Measurements from ENCODE around the gene FOXJ1. TPM values are rescaled to one million over a fixed set of nuclear protein-coding genes. Genes with fewer than 3 reads are reported as not detected.

The FOXJ1 gene
- total and polyA plus RNA-seq, 2 of the 13 experiments (the other 11 are each of a cell fraction or from before 2014, with no cell fraction given), result 0.98 to 1.6 TPM

DNA sequence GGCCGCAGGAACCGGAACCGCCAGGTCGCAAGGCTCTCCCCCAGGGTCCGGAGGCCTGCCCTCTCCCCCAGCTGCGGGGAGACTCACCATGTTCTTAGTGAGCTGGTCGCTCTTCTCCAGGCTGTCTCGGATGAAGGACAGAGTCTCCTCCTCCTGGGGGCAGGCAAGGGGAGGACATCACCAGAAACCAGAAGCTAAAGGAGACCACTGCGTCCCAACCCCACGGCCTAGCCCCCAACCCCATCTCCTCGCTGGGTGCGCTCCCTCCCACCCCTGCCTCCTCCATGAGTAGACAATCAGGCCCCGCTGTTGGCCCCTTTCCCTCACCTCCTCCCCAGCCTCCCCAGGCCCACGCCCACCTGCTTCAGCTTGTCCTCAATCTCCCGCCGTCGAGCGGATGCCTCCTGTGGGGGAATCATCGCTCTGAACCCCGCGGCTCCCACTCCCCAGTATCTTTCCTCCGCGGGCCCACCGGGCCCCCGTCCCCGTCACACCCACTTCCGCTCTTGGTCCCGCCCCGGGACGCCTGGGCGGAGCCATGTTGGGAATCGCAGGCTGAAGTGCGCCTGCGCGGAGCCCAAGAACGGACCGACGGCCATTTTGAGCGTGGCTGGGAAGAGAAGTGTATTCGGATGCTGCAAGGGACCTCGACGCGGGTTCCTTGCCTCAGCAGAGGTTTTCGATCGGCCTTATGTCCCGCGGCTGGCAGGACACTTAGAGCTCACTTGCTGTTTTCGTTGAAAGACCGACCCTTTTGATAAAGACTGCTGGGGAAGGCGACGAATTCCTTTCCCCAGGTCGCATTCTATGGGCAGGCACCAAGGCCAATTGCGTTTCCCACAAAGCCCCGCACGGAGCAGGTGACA, 37.5 kb downstream of the FOXJ1 start, which contains the start of gene EXOC7 (continued):
- TF ChIP-seq CENPT (CRISPR knock-in tag; IDR thresholded peaks at IDR 0.05; ENCODE audit: low read depth) (no peak), FOXO1 (CRISPR knock-in tag; IDR thresholded peaks at IDR 0.05) (peak; percentile 62), SAFB2 (CRISPR knock-in tag; IDR thresholded peaks at IDR 0.05; ENCODE audit: borderline replicate concordance, low read depth) (peak; percentile 73), HNF4A (CRISPR knock-in tag; IDR thresholded peaks at IDR 0.05) (no peak), ZBTB39 (CRISPR knock-in tag; IDR thresholded peaks at IDR 0.05) (no peak), TBX2 (CRISPR knock-in tag; IDR thresholded peaks at IDR 0.05; ENCODE audit: borderline replicate concordance) (no peak; the same call in 1 of the 2 replicates), ZNF280D (CRISPR knock-in tag; IDR thresholded peaks at IDR 0.05) (no peak; the same call in 1 of the 2 replicates), CREM (IDR thresholded peaks at IDR 0.05) (peak; percentile 68), CREM (CRISPR knock-in tag; IDR thresholded peaks at IDR 0.05) (no peak), ZNF383 (CRISPR knock-in tag; IDR thresholded peaks at IDR 0.05; ENCODE audit: borderline replicate concordance) (no peak), CENPX (CRISPR knock-in tag; IDR thresholded peaks at IDR 0.05) (no peak), ZNF160 (CRISPR knock-in tag; IDR thresholded peaks at IDR 0.05) (no peak; the same call in 1 of the 2 replicates)
- TF ChIP-seq, protein P1, sequence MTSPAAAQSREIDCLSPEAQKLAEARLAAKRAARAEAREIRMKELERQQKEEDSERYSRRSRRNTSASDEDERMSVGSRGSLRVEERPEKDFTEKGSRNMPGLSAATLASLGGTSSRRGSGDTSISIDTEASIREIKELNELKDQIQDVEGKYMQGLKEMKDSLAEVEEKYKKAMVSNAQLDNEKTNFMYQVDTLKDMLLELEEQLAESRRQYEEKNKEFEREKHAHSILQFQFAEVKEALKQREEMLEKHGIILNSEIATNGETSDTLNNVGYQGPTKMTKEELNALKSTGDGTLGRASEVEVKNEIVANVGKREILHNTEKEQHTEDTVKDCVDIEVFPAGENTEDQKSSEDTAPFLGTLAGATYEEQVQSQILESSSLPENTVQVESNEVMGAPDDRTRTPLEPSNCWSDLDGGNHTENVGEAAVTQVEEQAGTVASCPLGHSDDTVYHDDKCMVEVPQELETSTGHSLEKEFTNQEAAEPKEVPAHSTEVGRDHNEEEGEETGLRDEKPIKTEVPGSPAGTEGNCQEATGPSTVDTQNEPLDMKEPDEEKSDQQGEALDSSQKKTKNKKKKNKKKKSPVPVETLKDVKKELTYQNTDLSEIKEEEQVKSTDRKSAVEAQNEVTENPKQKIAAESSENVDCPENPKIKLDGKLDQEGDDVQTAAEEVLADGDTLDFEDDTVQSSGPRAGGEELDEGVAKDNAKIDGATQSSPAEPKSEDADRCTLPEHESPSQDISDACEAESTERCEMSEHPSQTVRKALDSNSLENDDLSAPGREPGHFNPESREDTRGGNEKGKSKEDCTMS (CRISPR knock-in tag; conservative IDR thresholded peaks at IDR 0.05), result no peak
- TF ChIP-seq, protein P2, sequence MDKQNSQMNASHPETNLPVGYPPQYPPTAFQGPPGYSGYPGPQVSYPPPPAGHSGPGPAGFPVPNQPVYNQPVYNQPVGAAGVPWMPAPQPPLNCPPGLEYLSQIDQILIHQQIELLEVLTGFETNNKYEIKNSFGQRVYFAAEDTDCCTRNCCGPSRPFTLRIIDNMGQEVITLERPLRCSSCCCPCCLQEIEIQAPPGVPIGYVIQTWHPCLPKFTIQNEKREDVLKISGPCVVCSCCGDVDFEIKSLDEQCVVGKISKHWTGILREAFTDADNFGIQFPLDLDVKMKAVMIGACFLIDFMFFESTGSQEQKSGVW (CRISPR knock-in tag; IDR thresholded peaks at IDR 0.05; ENCODE audit: borderline replicate concordance), result no peak
- TF ChIP-seq, protein P3, sequence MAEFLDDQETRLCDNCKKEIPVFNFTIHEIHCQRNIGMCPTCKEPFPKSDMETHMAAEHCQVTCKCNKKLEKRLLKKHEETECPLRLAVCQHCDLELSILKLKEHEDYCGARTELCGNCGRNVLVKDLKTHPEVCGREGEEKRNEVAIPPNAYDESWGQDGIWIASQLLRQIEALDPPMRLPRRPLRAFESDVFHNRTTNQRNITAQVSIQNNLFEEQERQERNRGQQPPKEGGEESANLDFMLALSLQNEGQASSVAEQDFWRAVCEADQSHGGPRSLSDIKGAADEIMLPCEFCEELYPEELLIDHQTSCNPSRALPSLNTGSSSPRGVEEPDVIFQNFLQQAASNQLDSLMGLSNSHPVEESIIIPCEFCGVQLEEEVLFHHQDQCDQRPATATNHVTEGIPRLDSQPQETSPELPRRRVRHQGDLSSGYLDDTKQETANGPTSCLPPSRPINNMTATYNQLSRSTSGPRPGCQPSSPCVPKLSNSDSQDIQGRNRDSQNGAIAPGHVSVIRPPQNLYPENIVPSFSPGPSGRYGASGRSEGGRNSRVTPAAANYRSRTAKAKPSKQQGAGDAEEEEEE (CRISPR knock-in tag; IDR thresholded peaks at IDR 0.05; ENCODE audit: borderline replicate concordance), result no peak
- TF ChIP-seq, protein P4, sequence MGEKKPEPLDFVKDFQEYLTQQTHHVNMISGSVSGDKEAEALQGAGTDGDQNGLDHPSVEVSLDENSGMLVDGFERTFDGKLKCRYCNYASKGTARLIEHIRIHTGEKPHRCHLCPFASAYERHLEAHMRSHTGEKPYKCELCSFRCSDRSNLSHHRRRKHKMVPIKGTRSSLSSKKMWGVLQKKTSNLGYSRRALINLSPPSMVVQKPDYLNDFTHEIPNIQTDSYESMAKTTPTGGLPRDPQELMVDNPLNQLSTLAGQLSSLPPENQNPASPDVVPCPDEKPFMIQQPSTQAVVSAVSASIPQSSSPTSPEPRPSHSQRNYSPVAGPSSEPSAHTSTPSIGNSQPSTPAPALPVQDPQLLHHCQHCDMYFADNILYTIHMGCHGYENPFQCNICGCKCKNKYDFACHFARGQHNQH (CRISPR knock-in tag; IDR thresholded peaks at IDR 0.05), result peak; percentile 73; the same call in 1 of the 2 replicates
